WTC11 (cell line): ENCODE data around the gene CNKSR3. TPM values are rescaled to one million over a fixed set of nuclear protein-coding genes. Genes with fewer than 3 reads are reported as not detected.

Experiments
- ATAC-seq: fragments of 200-7000 bp; cut with Tn5 transposase; 2 replicates; pipeline ENCODE4 v1.10.0; 2021; ENCODE audit warnings: mild to moderate bottlenecking, moderate library complexity
- CTCF ChIA-PET: fragments of 300-600 bp; sonication (Branson Sonifier 250); formaldehyde crosslinking; loops from one replicate; lab custom pipeline; 2021; ENCODE audit warnings: antibody characterized with exemption; lab: Charles Lee
- POLR2A ChIA-PET: fragments of 350-600 bp; sonication (Branson Sonifier 250); formaldehyde crosslinking; loops from one replicate; lab custom pipeline; 2021; ENCODE audit warnings: antibody characterized with exemption; lab: Charles Lee
- DNase-seq: peaks from one replicate; pipeline ENCODE4 v3.0.0; 2021; ENCODE audit warnings: low spot score
- H3K27ac Mint-ChIP-seq: 2 replicates; pipeline ENCODE4 v1.8.0; 2021; ENCODE audit warnings: mixed read lengths
- H3K27me3 Mint-ChIP-seq: 2 replicates; pipeline ENCODE4 v1.8.0; 2021; ENCODE audit warnings: low read depth, mild to moderate bottlenecking, moderate library complexity, mixed read lengths
- H3K36me3 Mint-ChIP-seq: 2 replicates; pipeline ENCODE4 v1.8.0; 2021; ENCODE audit warnings: mixed read lengths
- H3K4me1 Mint-ChIP-seq: 2 replicates; pipeline ENCODE4 v1.8.0; 2022; ENCODE audit warnings: mixed read lengths
- H3K4me3 Mint-ChIP-seq: 2 replicates; pipeline ENCODE4 v1.8.0; 2021; ENCODE audit warnings: mild to moderate bottlenecking, moderate library complexity, mixed read lengths
- H3K9me3 Mint-ChIP-seq: 2 replicates; pipeline ENCODE4 v1.8.0; 2021; ENCODE audit warnings: mixed read lengths
- CREB1 ChIP-seq: sonication (generic); formaldehyde crosslinking; IDR thresholded peaks from 2 replicates; pipeline ENCODE4 v1.8.0; 2023; ENCODE audit warnings: mild to moderate bottlenecking, missing genetic modification reagents
- HMGA2 ChIP-seq: fragments of 250-450 bp; sonication (Bioruptor Pico); IDR thresholded peaks from 2 replicates; pipeline ENCODE4 v1.4.0; 2021; ENCODE audit warnings: mild to moderate bottlenecking, moderate library complexity
- IRF2 ChIP-seq: sonication (generic); formaldehyde crosslinking; IDR thresholded peaks from 2 replicates; pipeline ENCODE4 v1.8.0; 2022; ENCODE audit warnings: low read depth, missing genetic modification reagents, borderline replicate concordance
- MYBL2 ChIP-seq: sonication (generic); formaldehyde crosslinking; IDR thresholded peaks from 2 replicates; pipeline ENCODE4 v1.8.1; 2023; ENCODE audit warnings: mild to moderate bottlenecking, moderate library complexity, missing genetic modification reagents
- NFYB ChIP-seq: sonication (generic); formaldehyde crosslinking; conservative IDR thresholded peaks from 2 replicates; pipeline ENCODE4 v1.8.0; 2022; ENCODE audit warnings: low read depth, missing genetic modification reagents
- NR3C1 ChIP-seq: sonication (generic); formaldehyde crosslinking; conservative IDR thresholded peaks from 2 replicates; pipeline ENCODE4 v1.8.1; 2023; ENCODE audit warnings: low read depth, mild to moderate bottlenecking, missing genetic modification reagents
- SMAD3 ChIP-seq: sonication (generic); formaldehyde crosslinking; IDR thresholded peaks from 2 replicates; pipeline ENCODE4 v1.8.0; 2022; ENCODE audit warnings: missing genetic modification reagents, mild to moderate bottlenecking, borderline replicate concordance
- TEAD4 ChIP-seq: sonication (generic); formaldehyde crosslinking; IDR thresholded peaks from 2 replicates; pipeline ENCODE4 v1.8.0; 2022; ENCODE audit warnings: mild to moderate bottlenecking, missing genetic modification reagents
- ZNF138 ChIP-seq: sonication (generic); formaldehyde crosslinking; conservative IDR thresholded peaks from 2 replicates; pipeline ENCODE4 v1.8.1; 2022; ENCODE audit warnings: mild to moderate bottlenecking, moderate library complexity, missing genetic modification reagents
- ZNF396 ChIP-seq: fragments of 250-450 bp; sonication (Bioruptor Pico); IDR thresholded peaks from 2 replicates; pipeline ENCODE4 v1.8.0; 2021; ENCODE audit warnings: mild to moderate bottlenecking, moderate library complexity, borderline replicate concordance
- ZNF416 ChIP-seq: fragments of 250-450 bp; sonication (Bioruptor Pico); IDR thresholded peaks from 2 replicates; pipeline ENCODE4 v1.9.0; 2021; ENCODE audit warnings: mild to moderate bottlenecking, inconsistent platforms
- total RNA-seq: library from RNA; stranded (reverse); gene quantifications from 3 replicates; pipeline ENCODE4 v1.2.3, GENCODE V29; 2021
- TF ChIP-seq, protein P1 (sequence below): sonication (generic); formaldehyde crosslinking; IDR thresholded peaks from 2 replicates; pipeline ENCODE4 v1.8.1; 2023; ENCODE audit warnings: mild to moderate bottlenecking, missing genetic modification reagents
- TF ChIP-seq, protein P2 (sequence below): fragments of 250-450 bp; sonication (Bioruptor Pico); IDR thresholded peaks from 2 replicates; pipeline ENCODE4 v2.1.2; 2022; ENCODE audit warnings: mild to moderate bottlenecking, moderate library complexity
- TF ChIP-seq, protein P3 (sequence below): sonication (generic); formaldehyde crosslinking; IDR thresholded peaks from 2 replicates; pipeline ENCODE4 v1.8.0; 2022; ENCODE audit warnings: mild to moderate bottlenecking, missing genetic modification reagents
- TF ChIP-seq, protein P4 (sequence below): sonication (generic); formaldehyde crosslinking; conservative IDR thresholded peaks from 2 replicates; pipeline ENCODE4 v1.8.1; 2022; ENCODE audit warnings: mild to moderate bottlenecking, missing genetic modification reagents
- TF ChIP-seq, protein P5 (sequence below): sonication (generic); formaldehyde crosslinking; IDR thresholded peaks from 2 replicates; pipeline ENCODE4 v1.8.1; 2023; ENCODE audit warnings: mild to moderate bottlenecking, missing genetic modification reagents, borderline replicate concordance

The CNKSR3 gene
- total RNA-seq, 1 experiment from 2014 or later: 5.7 TPM

DNA sequence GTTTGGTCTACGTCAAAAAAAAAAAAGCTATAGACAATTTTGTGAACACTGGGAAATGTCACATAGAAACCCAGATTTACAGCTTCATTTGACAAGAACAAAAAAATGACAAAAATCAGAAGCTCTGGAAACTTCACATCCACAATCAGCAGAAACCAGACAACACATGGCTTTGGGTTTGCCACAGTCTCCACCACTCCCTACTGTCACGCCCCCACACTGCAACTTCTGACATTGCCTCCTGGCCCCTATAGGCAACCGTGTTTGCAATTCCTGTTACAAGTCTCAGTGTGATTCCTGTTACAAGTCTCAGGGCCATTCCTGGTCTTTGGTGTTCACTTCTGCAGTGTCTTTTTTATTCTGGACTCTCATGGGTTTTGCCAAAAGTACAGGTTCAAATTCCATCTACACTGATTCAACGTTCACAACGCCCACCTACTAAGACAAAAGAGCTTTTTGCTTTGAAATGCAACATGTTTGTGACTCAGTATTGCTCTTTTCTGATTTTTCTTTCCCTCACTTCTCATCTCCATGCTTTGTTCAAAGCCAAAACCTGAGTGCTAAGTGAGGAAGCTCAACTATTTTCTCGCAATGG, 12.0 kb downstream of the CNKSR3 start (continued):
- TF ChIP-seq ZNF416 (CRISPR knock-in tag): no peak
- no peak for TF ChIP-seq HMGA2 (CRISPR knock-in tag)
- no peak for TF ChIP-seq SMAD3 (CRISPR knock-in tag)
- TF ChIP-seq, protein P1, sequence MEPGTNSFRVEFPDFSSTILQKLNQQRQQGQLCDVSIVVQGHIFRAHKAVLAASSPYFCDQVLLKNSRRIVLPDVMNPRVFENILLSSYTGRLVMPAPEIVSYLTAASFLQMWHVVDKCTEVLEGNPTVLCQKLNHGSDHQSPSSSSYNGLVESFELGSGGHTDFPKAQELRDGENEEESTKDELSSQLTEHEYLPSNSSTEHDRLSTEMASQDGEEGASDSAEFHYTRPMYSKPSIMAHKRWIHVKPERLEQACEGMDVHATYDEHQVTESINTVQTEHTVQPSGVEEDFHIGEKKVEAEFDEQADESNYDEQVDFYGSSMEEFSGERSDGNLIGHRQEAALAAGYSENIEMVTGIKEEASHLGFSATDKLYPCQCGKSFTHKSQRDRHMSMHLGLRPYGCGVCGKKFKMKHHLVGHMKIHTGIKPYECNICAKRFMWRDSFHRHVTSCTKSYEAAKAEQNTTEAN: no peak
- no peak for TF ChIP-seq ZNF396

DNA sequence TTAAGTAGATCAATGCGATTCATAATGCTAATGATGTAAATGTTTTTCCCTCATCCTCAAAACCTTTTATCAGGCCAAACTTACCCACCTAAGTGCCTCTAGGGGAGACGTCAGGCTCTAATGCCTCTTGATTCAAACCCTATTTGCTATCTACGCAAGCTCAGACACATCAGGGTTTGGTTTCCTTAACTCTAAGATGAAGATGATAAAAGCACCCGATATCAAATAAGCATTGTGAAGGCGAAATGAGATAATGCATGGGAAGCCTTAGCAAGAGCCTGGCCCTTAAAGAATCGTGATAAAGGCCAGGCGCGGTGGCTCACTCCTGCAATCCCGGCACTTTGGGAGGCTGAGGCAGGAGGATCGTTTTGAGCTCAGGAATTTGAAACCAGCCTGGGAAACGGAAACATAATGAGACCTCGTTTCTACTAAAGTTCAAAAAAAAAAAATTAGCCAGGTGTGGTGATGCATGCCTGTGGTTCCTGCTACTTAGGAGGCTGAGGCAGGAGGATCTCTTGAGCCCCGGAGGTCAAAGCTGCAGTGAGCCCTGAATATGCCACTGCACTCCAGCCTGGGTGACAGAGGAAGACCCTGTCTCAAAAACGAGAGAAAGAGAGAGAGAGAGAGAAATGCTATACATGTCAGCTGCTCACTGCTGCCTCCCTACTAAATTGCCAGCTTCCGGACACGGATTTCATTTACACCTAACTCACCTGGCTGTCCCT, 13.5 kb downstream of the CNKSR3 start:
- TF ChIP-seq NR3C1 (CRISPR knock-in tag) (no peak), TEAD4 (CRISPR knock-in tag) (no peak), CREB1 (no peak), MYBL2 (no peak)
- TF ChIP-seq, protein P2, sequence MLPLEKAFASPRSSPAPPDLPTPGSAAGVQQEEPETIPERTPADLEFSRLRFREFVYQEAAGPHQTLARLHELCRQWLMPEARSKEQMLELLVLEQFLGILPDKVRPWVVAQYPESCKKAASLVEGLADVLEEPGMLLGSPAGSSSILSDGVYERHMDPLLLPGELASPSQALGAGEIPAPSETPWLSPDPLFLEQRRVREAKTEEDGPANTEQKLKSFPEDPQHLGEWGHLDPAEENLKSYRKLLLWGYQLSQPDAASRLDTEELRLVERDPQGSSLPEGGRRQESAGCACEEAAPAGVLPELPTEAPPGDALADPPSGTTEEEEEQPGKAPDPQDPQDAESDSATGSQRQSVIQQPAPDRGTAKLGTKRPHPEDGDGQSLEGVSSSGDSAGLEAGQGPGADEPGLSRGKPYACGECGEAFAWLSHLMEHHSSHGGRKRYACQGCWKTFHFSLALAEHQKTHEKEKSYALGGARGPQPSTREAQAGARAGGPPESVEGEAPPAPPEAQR (CRISPR knock-in tag): no peak
- TF ChIP-seq, protein P3, sequence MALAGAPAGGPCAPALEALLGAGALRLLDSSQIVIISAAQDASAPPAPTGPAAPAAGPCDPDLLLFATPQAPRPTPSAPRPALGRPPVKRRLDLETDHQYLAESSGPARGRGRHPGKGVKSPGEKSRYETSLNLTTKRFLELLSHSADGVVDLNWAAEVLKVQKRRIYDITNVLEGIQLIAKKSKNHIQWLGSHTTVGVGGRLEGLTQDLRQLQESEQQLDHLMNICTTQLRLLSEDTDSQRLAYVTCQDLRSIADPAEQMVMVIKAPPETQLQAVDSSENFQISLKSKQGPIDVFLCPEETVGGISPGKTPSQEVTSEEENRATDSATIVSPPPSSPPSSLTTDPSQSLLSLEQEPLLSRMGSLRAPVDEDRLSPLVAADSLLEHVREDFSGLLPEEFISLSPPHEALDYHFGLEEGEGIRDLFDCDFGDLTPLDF (CRISPR knock-in tag): no peak
- TF ChIP-seq, protein P4, sequence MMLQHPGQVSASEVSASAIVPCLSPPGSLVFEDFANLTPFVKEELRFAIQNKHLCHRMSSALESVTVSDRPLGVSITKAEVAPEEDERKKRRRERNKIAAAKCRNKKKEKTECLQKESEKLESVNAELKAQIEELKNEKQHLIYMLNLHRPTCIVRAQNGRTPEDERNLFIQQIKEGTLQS (CRISPR knock-in tag): no peak
- ATAC-seq (no peak), DNase-seq (no peak)
- no peak overlapping the region for H3K4me3 Mint-ChIP-seq
- H3K4me1 Mint-ChIP-seq: peaks cover 19% of the 10 kb centered on the region
- H3K27me3 Mint-ChIP-seq: peaks cover 3% of the 10 kb centered on the region; the same call in 1 of the 2 replicates
- no peak overlapping the region for H3K27ac Mint-ChIP-seq
- ChIA-PET POLR2A (no interaction called here), CTCF (interaction anchor here (1.6 kb wide), 1 partner anchor 54 kb away, joined by 3 read pairs; no protein-coding TSS in a partner anchor)
- no peaks in the 10 kb centered on the region for H3K36me3 Mint-ChIP-seq
- H3K9me3 Mint-ChIP-seq: no peaks in the 10 kb centered on the region

DNA sequence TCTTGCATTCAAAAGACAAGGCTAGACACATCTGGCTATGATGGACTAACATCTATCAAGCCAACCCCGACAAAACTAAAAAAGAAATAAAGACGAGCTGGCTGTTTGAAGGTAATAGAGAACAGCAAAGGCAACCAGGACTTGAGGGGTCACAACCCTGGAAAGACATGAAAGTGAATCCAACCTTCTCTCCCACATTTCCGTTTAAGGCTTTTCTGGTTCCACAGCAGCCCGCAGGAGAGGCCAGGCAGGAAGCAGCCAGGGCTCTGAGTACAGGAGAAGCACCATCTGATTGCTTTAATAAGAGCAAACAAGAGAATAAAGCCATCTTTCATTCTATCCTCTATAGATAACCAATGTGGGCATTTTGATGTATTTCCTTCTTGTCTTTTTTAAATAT, 14.3 kb downstream of the CNKSR3 start:
- Mint-ChIP-seq H3K36me3 (no peaks in the 10 kb centered on the region), H3K4me3 (no peak overlapping the region), H3K4me1 (peaks cover 15% of the 10 kb centered on the region), H3K27ac (no peak overlapping the region), H3K9me3 (no peaks in the 10 kb centered on the region), H3K27me3 (no peaks in the 10 kb centered on the region)
- POLR2A ChIA-PET: no interaction called here
- no peak for DNase-seq
- TF ChIP-seq IRF2 (CRISPR knock-in tag) (no peak), ZNF138 (CRISPR knock-in tag) (no peak), NFYB (CRISPR knock-in tag) (no peak)
- TF ChIP-seq, protein P5, sequence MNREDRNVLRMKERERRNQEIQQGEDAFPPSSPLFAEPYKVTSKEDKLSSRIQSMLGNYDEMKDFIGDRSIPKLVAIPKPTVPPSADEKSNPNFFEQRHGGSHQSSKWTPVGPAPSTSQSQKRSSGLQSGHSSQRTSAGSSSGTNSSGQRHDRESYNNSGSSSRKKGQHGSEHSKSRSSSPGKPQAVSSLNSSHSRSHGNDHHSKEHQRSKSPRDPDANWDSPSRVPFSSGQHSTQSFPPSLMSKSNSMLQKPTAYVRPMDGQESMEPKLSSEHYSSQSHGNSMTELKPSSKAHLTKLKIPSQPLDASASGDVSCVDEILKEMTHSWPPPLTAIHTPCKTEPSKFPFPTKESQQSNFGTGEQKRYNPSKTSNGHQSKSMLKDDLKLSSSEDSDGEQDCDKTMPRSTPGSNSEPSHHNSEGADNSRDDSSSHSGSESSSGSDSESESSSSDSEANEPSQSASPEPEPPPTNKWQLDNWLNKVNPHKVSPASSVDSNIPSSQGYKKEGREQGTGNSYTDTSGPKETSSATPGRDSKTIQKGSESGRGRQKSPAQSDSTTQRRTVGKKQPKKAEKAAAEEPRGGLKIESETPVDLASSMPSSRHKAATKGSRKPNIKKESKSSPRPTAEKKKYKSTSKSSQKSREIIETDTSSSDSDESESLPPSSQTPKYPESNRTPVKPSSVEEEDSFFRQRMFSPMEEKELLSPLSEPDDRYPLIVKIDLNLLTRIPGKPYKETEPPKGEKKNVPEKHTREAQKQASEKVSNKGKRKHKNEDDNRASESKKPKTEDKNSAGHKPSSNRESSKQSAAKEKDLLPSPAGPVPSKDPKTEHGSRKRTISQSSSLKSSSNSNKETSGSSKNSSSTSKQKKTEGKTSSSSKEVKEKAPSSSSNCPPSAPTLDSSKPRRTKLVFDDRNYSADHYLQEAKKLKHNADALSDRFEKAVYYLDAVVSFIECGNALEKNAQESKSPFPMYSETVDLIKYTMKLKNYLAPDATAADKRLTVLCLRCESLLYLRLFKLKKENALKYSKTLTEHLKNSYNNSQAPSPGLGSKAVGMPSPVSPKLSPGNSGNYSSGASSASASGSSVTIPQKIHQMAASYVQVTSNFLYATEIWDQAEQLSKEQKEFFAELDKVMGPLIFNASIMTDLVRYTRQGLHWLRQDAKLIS (CRISPR knock-in tag): no peak
- ATAC-seq: no peak
- CTCF ChIA-PET: no interaction called here
